Measurements from ENCODE around the gene IL17RA. TPM values are rescaled to one million over a fixed set of nuclear protein-coding genes. Genes with fewer than 3 reads are reported as not detected.
"Not testable (repeated sequence)": the region's sequence is repeated elsewhere in the genome, so short reads cannot be mapped to it uniquely, and the experiment has no call there.

The IL17RA gene
- total RNA-seq, 6 donors from 2014 or later = 22.6 to 58.9 (median 35.9) TPM

DNA sequence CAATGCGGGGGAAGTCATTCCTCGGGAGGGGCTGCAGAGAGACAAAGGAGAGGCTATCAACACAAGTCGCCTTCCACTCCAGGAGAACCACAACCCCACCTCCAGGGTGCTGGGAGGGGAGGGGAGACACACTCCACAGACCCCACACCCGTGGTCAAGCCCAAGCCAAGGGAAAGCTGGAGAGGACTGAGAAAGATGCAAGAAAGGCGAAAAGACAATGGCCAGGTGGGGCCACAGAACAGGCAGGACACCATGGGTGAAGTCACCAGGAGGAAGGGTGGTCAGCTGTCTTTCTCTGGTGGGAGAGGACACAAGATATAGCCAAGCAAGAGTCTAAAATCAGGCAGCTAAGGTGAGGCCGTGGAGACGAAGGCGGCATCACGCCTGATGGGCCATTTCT lies 58.3 kb downstream of the IL17RA start:
- Histone ChIP-seq H3K27me3 (no peaks in the 10 kb centered on the region), H3K9me3 (no peaks in the 10 kb centered on the region), H3K4me3 (no peak overlapping the region), H3K36me3 (peaks cover 0 to 80% (median 58%) of the 10 kb centered on the region in 4 donors), H3K4me1 (no peaks in the 10 kb centered on the region), H3K27ac (no peak overlapping the region)
- TF ChIP-seq EP300 (IDR thresholded peaks at IDR 0.05) = no peak
- no peak for TF ChIP-seq POLR2AphosphoS5 (IDR thresholded peaks at IDR 0.05)
- TF ChIP-seq POLR2A (IDR thresholded peaks at IDR 0.05) = no peak
- no peak for TF ChIP-seq CTCF (IDR thresholded peaks at IDR 0.05)
- WGBS, 2 donors = 93% methylated on average over 9 of the region's 9 CpGs
- DNase-seq (no peak), ATAC-seq (ENCODE audit: low FRiP score in 2 of 2) (no peak)

- H3K36me3 ChIP-seq = peaks cover 0 to 80% (median 53%) of the 10 kb centered on the region in 4 donors
- H3K9me3 ChIP-seq = no peaks in the 10 kb centered on the region
- H3K4me1 ChIP-seq = no peaks in the 10 kb centered on the region
- 92 to 94% methylated on average over 8 of the region's 8 CpGs for WGBS, 2 donors
- no peak overlapping the region for H3K27ac ChIP-seq
- no peak overlapping the region for H3K4me3 ChIP-seq
- no peaks in the 10 kb centered on the region for H3K27me3 ChIP-seq
- TF ChIP-seq EP300 (IDR thresholded peaks at IDR 0.05) (no peak), POLR2A (IDR thresholded peaks at IDR 0.05) (no peak), POLR2AphosphoS5 (IDR thresholded peaks at IDR 0.05) (no peak), CTCF (IDR thresholded peaks at IDR 0.05) (no peak)
- no peak for ATAC-seq (ENCODE audit: low FRiP score in 2 of 2)
- DNase-seq = no peak
These were observed 59.0 kb downstream of the IL17RA start for GRCh38 chr22:17143826-17144225.

DNA sequence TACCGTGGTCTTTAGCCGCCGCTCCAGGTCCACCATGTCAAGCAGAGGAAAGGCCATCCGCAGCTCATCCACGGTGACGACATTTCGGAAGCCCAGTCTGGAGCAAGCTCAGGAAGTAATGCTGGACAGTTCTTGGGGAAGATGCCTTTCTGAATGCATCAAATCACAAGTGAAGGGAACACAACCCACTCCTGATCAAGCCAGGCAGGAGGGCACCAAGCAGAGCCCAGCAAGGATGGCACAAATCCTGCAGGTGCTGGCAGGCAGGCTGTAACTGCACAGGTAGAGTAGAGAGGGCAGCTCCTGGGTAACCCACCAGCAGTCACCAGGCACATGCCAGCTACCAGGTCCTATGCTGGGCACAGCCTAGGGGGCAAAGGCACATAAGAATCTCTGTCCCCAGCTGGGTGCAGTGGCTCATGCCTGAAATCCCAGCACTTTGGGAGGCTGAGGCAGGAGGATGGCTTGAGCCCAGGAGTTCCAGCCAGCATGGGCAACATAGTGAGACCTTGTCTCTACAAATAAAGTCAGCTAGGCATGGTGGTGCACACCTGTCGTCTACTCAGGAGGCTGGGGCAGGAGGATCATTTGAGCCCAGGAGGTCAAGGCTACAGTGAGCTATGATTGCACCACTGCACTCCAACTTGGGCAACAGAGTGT lies 60.4 kb downstream of the IL17RA start:
- DNase-seq = no peak
- Histone ChIP-seq H3K9me3 (no peaks in the 10 kb centered on the region), H3K27ac (no peak overlapping the region), H3K4me1 (no peaks in the 10 kb centered on the region), H3K36me3 (peaks cover 0 to 75% (median 53%) of the 10 kb centered on the region in 4 donors), H3K4me3 (no peak overlapping the region), H3K27me3 (no peaks in the 10 kb centered on the region)
- ATAC-seq (ENCODE audit: low FRiP score in 2 of 2) = peak in 1 of 2 donors; percentile 21
- WGBS, 2 donors = 95 to 99% methylated on average over 6 to 7 of the region's 8 CpGs
- no peak for TF ChIP-seq POLR2A (IDR thresholded peaks at IDR 0.05)
- TF ChIP-seq EP300 (IDR thresholded peaks at IDR 0.05) = no peak
- TF ChIP-seq POLR2AphosphoS5 (IDR thresholded peaks at IDR 0.05) = no peak
- no peak for TF ChIP-seq CTCF (IDR thresholded peaks at IDR 0.05)

DNA sequence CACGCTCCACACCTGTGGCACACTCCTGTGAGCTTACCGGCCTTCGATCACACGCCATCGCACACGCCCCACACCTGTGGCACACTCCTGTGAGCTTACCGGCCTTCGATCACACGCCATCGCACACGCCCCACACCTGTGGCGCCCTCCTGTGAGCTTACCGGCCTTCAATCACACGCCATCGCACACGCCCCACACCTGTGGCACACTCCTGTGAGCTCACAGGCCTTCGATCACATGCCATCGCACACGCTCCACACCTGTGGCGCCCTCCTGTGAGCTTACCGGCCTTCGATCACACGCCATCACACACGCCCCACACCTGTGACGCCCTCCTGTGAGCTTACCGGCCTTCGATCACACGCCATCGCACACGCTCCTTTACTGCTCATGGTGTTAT lies 62.7 kb downstream of the IL17RA start:
- DNase-seq; ATAC-seq (ENCODE audit: low FRiP score in 2 of 2); H3K27ac ChIP-seq; H3K9me3 ChIP-seq; H3K27me3 ChIP-seq; H3K4me1 ChIP-seq; H3K4me3 ChIP-seq: not testable (repeated sequence)
- 96 to 97% methylated on average over 30 of the region's 30 CpGs for WGBS, 2 donors
- H3K36me3 ChIP-seq = peaks cover 0 to 52% (median 35%) of the 10 kb centered on the region in 4 donors

GRCh38 chr22:17149076-17149815 lies 64.4 kb downstream of the IL17RA start:
- no peak for ATAC-seq (ENCODE audit: low FRiP score in 2 of 2)
- TF ChIP-seq POLR2A (IDR thresholded peaks at IDR 0.05) = no peak
- TF ChIP-seq CTCF (IDR thresholded peaks at IDR 0.05) = no peak
- TF ChIP-seq EP300 (IDR thresholded peaks at IDR 0.05) = no peak
- TF ChIP-seq POLR2AphosphoS5 (IDR thresholded peaks at IDR 0.05) = no peak
- Histone ChIP-seq H3K27ac (no peak overlapping the region), H3K4me3 (no peak overlapping the region), H3K27me3 (no peaks in the 10 kb centered on the region), H3K36me3 (peaks cover 0 to 35% (median 17%) of the 10 kb centered on the region in 4 donors), H3K9me3 (no peaks in the 10 kb centered on the region), H3K4me1 (no peaks in the 10 kb centered on the region)
- no peak for DNase-seq
- 82 to 85% methylated on average over 4 to 9 of the region's 9 CpGs for WGBS, 2 donors

All from upper lobe of left lung (tissue), 6 donors.